Measurements from ENCODE around the gene GBX2. TPM values are rescaled to one million over a fixed set of nuclear protein-coding genes. Genes with fewer than 3 reads are reported as not detected.

Gene GBX2
- total and polyA plus RNA-seq, 2 of the 8 experiments (the other 6 are each of a cell fraction or from before 2014, with no cell fraction given), result 0.38 to 0.89 TPM

GRCh38 chr2:236172255-236173035 lies 4.3 kb upstream of the GBX2 start:
- H2BK120ac ChIP-seq (replicated peaks; ENCODE audit: low read depth, low read length), result no peak overlapping the region
- H3K4ac ChIP-seq (replicated peaks; ENCODE audit: insufficient read length, low read depth, low read length), result no peak overlapping the region
- no peak overlapping the region for H2BK20ac ChIP-seq (ENCODE audit: low read length)
- H3K27me3 ChIP-seq (replicated peaks in 1 of 4; ENCODE audit: control insufficient read depth in 3 of 4, extremely low read depth in 1 of 4, insufficient read depth in 3 of 4, low read length in 3 of 4), result peaks cover 83 to 98% (median 93%) of the 10 kb centered on the region in 4 experiments
- H3K4me1 ChIP-seq (replicated peaks in 1 of 4; ENCODE audit: control insufficient read depth in 3 of 4, insufficient read depth in 4 of 4, low read length in 3 of 4), result peaks cover 22 to 62% (median 36%) of the 10 kb centered on the region in 4 experiments
- DNase-seq (ENCODE audit: low read depth in 1 of 2, low spot score in 2 of 2) (peak in 1 of 2 experiments; percentile 51), FAIRE-seq (no peak)
- no peak overlapping the region for H2BK15ac ChIP-seq (ENCODE audit: low read length)
- no peak overlapping the region for H3K14ac ChIP-seq (ENCODE audit: insufficient read length)
- H4K8ac ChIP-seq (ENCODE audit: extremely low read depth, insufficient read depth, low read length), result no peak overlapping the region
- 3% methylated on average over 46 of the region's 46 CpGs; no CpG with 5 or more reads in 1 of the 2 experiments for WGBS, 2 experiments (ENCODE audit: extremely low coverage in 1 of 2, insufficient coverage in 1 of 2, insufficient read length in 1 of 2, insufficient replicate concordance in 2 of 2, low coverage in 1 of 2, low lambda C conversion rate in 2 of 2, missing lambda C conversion rate in 1 of 2)
- no peaks in the 10 kb centered on the region for H3K79me2 ChIP-seq (ENCODE audit: control insufficient read depth in 1 of 2, insufficient read depth in 2 of 2, low read length in 2 of 2)
- TF ChIP-seq TEAD4 (IDR thresholded peaks at IDR 0.05; ENCODE audit: low read depth, low read length) (no peak), MAX (IDR thresholded peaks at IDR 0.05) (peak; percentile 31; the same call in 1 of the 2 replicates), SUZ12 (IDR thresholded peaks at IDR 0.05; ENCODE audit: low read length) (peak; percentile 83)
- no peak overlapping the region for H4K5ac ChIP-seq (ENCODE audit: insufficient read length, low read depth, low read length)
- H3K18ac ChIP-seq (ENCODE audit: extremely low read depth, low read length), result 0 out of 2 replicates have a peak overlapping the region, but pooled peaks have one; percentile 42
- H3K4me2 ChIP-seq (ENCODE audit: insufficient read depth in 1 of 2, low read depth in 2 of 2, low read length in 2 of 2), result peak overlapping the region; percentile 56 to 59
- peaks cover 0 to 7% (median 0%) of the 10 kb centered on the region in 4 experiments; a peak in 1 of 8 replicates for H3K36me3 ChIP-seq (ENCODE audit: control insufficient read depth in 2 of 4, insufficient read depth in 4 of 4, low read length in 3 of 4)
- no peak overlapping the region for H3K27ac ChIP-seq (ENCODE audit: low read depth, low read length)
- H3K56ac ChIP-seq (replicated peaks; ENCODE audit: insufficient read length, low read depth, low read length), result no peak overlapping the region
- no peaks in the 10 kb centered on the region for H3K9me3 ChIP-seq (ENCODE audit: insufficient read depth in 2 of 2, low read depth in 1 of 2, low read length in 1 of 2)
- no peak overlapping the region for H3K23ac ChIP-seq (ENCODE audit: insufficient read length)
- peak overlapping the region in 1 of 4 experiments; percentile 46; a peak in 3 of 8 replicates for H3K4me3 ChIP-seq (ENCODE audit: extremely low read depth in 1 of 4, insufficient read depth in 2 of 4, low read depth in 3 of 4, low read length in 4 of 4)
- H3K9ac ChIP-seq (replicated peaks in 1 of 4; ENCODE audit: extremely low read depth in 1 of 4, low read depth in 3 of 4, low read length in 3 of 4), result no peak overlapping the region
- ChIA-PET POLR2A (ENCODE audit: partially characterized antibody) (interaction anchor here (4.9 kb wide), 1 partner anchor 12 kb away, joined by 54 read pairs; no protein-coding TSS in a partner anchor), CTCF (ENCODE audit: partially characterized antibody) (interaction anchor here (0.9 to 3.1 kb wide), 3 partner anchors 10 to 407 kb away, joined by 3 to 18 read pairs (median 5); no protein-coding TSS in a partner anchor)
- no peak overlapping the region for H2AK5ac ChIP-seq (ENCODE audit: low read depth, low read length)
- H3K79me1 ChIP-seq (ENCODE audit: low read depth, low read length), result no peaks in the 10 kb centered on the region
- no peak overlapping the region for H2AFZ ChIP-seq (ENCODE audit: low read length)
- H3K23me2 ChIP-seq (ENCODE audit: low read depth, low read length), result peaks cover 8% of the 10 kb centered on the region; the same call in 1 of the 2 replicates
- H2BK5ac ChIP-seq (ENCODE audit: low read depth, low read length), result no peak overlapping the region
- H2BK12ac ChIP-seq (ENCODE audit: low read depth, low read length), result peak overlapping the region; percentile 68
- H4K91ac ChIP-seq (replicated peaks; ENCODE audit: insufficient read length, low read length), result no peak overlapping the region
- peaks cover 17 to 20% of the 10 kb centered on the region in 2 experiments for H4K20me1 ChIP-seq (replicated peaks in 1 of 2; ENCODE audit: control insufficient read depth in 1 of 2, insufficient read depth in 2 of 2, low read length in 2 of 2)

Data from H1 (cell line).